Activated naive CD4-positive, alpha-beta T cell treated with anti-CD3 and anti-CD28 coated beads, Interleukin-2, amount 10 ng/mL, durations not matched to agents 7 days and 5 days (primary cell): Measurements from ENCODE around the gene SCAANT1.

Experiments
- CTCF ChIA-PET: fragments of 350-600 bp; sonication (Branson Sonifier 250); formaldehyde crosslinking; loops from one replicate; lab custom pipeline; 2021; ENCODE audit warnings: antibody characterized with exemption; lab: Charles Lee
- DNase-seq: peaks from one replicate; pipeline ENCODE4 v3.0.0-alpha.2; 2020
- H3K27ac Mint-ChIP-seq: one replicate; pipeline ENCODE4 v1.8.0; 2021; ENCODE audit warnings: mild to moderate bottlenecking, moderate library complexity, mixed read lengths
- H3K27me3 Mint-ChIP-seq: one replicate; pipeline ENCODE4 v1.8.0; 2021; ENCODE audit warnings: mild to moderate bottlenecking, mixed read lengths
- H3K36me3 Mint-ChIP-seq: one replicate; pipeline ENCODE4 v1.8.0; 2021; ENCODE audit warnings: mixed read lengths
- H3K4me1 Mint-ChIP-seq: one replicate; pipeline ENCODE4 v1.8.0; 2021; ENCODE audit warnings: mixed read lengths
- H3K4me3 Mint-ChIP-seq: one replicate; pipeline ENCODE4 v1.8.0; 2021; ENCODE audit warnings: mild to moderate bottlenecking, moderate library complexity, mixed read lengths
- H3K9me3 Mint-ChIP-seq: one replicate; pipeline ENCODE4 v1.8.0; 2021; ENCODE audit warnings: mixed read lengths

The SCAANT1 gene

DNA sequence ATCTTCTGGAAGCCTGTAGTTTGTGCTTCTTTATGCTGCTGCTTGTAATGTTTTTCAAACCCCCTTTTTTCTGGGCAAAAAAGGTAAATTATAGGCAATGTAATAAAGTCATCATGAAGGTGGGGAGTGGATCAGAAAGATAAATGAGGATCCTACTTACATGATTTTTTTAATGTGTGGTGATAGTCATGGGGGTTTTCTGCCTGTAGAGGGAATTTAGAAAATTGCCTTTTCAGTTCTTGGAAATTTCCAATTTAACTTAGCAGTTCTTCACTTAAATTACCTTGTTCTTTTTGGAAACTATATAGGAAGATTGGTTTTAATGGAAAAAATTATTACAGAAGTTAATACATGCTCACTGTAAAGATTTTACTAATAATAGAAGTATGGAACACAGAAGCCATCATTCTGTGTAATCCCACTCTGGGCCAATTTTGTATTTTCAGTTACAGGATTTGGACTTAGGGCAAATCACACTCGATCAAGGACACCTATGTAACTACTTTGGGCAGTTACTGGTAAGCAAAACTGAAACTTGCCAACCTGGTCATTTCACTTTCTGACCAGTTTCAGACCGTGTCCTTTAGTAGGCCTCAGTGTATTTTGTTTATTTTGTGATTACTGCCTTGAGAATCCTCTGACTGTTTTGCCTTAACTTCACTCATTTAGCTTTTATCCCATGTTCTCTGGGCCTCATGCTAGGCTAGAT, 10.5 kb upstream of the SCAANT1 start:
- Mint-ChIP-seq H3K27me3 (no peaks in the 10 kb centered on the region), H3K36me3 (peaks cover 70% of the 10 kb centered on the region), H3K4me3 (no peak overlapping the region), H3K4me1 (peaks cover 7% of the 10 kb centered on the region), H3K27ac (no peak overlapping the region), H3K9me3 (no peaks in the 10 kb centered on the region)
- DNase-seq, result no peak
- CTCF ChIA-PET, result no interaction called here

DNA sequence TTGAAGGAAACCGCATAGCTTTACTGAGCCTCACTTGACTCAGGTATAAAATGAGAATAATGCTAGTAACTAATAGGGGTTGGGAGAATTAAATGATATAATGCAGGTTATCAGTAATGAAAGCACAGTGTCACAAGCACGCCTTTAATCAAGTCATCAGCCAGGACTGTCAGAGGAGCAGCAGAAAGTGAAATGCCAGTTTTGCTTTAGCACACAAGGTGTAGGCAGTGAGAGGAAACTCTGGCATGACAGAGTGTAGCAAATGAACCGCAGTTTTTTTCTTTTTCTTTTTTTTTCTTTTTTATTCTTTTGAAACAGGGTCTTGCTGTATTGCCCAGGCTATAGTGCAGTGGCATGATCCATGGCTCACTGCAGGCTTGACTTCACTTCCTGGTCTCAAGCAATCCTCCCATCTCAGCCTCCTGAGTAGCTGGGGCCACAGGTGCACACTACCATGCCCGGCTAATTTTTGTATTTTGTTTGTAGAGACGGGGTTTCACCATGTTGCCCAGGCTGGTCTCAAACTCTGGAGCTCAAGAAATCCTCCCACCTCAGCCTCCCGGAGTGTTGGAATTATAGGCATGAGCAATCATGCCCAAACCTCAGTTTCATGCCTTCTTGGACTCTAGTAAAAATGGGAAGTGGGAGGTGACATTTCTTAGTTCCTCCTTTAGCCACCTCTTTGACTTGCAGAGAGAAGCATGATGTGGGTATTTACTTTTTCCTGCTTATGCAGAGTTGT, 9.7 kb upstream of the SCAANT1 start:
- Mint-ChIP-seq H3K27ac (no peak overlapping the region), H3K4me3 (no peak overlapping the region), H3K27me3 (no peaks in the 10 kb centered on the region), H3K4me1 (peaks cover 7% of the 10 kb centered on the region), H3K36me3 (peaks cover 71% of the 10 kb centered on the region), H3K9me3 (no peaks in the 10 kb centered on the region)
- no peak for DNase-seq
- CTCF ChIA-PET, result no interaction called here

DNA sequence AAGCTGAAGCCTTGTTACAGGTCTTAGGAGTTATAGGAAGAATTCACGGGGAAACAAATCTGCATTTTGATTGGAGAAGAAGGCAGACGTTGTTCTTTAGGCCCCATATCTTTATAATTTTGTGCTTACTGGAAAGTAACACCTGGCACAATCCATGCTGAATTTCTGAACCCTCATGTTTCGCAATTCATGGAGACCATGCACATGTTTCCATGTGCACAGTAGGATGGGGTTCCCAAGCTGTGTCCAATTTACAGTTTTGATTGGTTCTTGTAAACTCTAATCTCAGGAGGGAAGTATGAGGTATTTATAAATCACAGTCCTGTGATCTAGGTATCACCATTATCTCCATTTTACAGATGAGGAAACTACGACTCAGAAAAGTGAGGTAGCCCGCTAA, 7.8 kb upstream of the SCAANT1 start:
- DNase-seq, result no peak
- H3K36me3 Mint-ChIP-seq, result peaks cover 70% of the 10 kb centered on the region
- no peaks in the 10 kb centered on the region for H3K9me3 Mint-ChIP-seq
- no peak overlapping the region for H3K4me3 Mint-ChIP-seq
- H3K27ac Mint-ChIP-seq, result no peak overlapping the region
- no peaks in the 10 kb centered on the region for H3K27me3 Mint-ChIP-seq
- H3K4me1 Mint-ChIP-seq, result peaks cover 11% of the 10 kb centered on the region
- CTCF ChIA-PET, result no interaction called here

DNA sequence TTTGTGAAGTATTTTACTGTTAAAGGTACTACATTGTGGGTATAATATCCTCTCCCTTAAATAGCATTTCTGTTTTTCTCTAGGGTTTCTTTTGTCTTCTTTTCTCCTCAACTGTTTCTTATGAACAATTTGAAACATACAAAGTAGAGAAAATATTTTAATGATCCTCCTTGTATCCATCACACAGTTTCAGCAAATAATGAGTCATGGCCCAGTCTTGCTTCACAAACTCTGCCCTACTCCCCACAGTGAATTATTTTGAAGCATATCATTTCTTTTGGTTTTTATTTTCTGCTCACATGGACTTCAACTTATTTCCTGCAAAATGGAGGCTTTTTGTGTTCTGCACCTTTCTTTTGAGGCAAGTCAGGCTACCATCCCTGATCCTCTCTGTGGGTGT, 6.1 kb upstream of the SCAANT1 start:
- no peaks in the 10 kb centered on the region for H3K27me3 Mint-ChIP-seq

DNA sequence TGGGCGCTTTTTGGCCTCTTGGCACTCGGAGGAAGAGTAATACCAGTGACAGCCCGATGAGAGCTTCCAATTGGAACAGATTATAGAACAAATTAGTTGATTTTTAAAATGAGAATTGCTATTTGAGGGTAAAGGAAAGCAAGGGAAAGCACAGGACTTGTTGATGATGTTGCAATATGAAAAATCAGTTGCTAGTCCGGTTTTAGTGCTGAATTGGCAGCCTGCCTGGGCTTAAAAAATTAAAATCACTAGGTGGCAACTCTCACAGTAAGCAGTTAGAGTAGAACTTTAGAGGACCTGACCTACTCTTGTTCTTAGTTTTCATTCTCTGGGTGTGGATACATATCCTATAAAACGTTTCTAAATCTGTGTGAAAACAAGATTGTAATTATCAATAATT, 2.1 kb upstream of the SCAANT1 start:
- Mint-ChIP-seq H3K4me1 (peaks cover 48% of the 10 kb centered on the region), H3K9me3 (no peaks in the 10 kb centered on the region), H3K36me3 (peaks cover 48% of the 10 kb centered on the region), H3K4me3 (peak overlapping the region; percentile 91), H3K27me3 (no peaks in the 10 kb centered on the region), H3K27ac (peak overlapping the region; percentile 65)
- no peak for DNase-seq
- CTCF ChIA-PET, result interaction anchor here (2.6 kb wide), 1 partner anchor 14 kb away, joined by 7 read pairs; no protein-coding TSS in a partner anchor

More for the DNA sequence above, 6.1 kb upstream of the SCAANT1 start:
- CTCF ChIA-PET, result no interaction called here
- DNase-seq, result no peak
- H3K4me3 Mint-ChIP-seq, result no peak overlapping the region
- peaks cover 28% of the 10 kb centered on the region for H3K4me1 Mint-ChIP-seq
- peaks cover 66% of the 10 kb centered on the region for H3K36me3 Mint-ChIP-seq
- H3K9me3 Mint-ChIP-seq, result no peaks in the 10 kb centered on the region
- H3K27ac Mint-ChIP-seq, result peak overlapping the region; percentile 11

DNA sequence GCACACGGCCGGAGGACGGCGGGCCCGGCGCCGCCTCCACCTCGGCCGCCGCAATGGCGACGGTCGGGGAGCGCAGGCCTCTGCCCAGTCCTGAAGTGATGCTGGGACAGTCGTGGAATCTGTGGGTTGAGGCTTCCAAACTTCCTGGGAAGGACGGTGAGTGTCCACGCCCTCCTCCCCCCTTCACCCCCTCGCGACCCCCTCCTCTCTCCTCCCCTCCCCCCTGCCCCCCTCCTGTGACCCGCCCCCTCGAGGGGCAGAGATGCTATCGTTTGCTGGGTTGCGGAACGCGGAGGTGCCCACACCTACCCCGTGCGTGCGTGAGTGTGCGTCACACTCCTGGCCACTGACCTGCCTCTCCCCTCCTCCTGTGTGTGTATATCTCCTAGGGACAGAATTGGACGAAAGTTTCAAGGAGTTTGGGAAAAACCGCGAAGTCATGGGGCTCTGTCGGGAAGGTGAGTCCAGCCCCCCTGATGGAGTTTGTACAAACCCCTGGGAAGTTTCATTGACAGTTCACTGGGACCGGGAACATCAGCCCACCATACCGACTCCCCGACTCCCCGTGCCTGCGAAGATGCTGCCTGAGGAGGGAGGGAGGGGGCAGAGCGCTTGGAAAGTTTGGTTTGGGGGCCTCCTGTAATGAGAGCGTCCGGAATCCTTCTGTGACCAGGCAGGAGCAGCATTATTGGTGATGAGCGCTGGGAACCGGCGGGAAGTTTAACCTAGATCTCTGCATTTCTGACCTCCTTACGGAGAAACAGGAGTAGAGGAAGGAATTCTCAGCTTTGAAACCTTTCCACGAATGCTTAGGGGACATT, 795 bp upstream of the SCAANT1 start:
- H3K36me3 Mint-ChIP-seq, result peaks cover 36% of the 10 kb centered on the region
- peak; percentile 64 for DNase-seq
- H3K27ac Mint-ChIP-seq, result peak overlapping the region; percentile 93
- peak overlapping the region; percentile 91 for H3K4me3 Mint-ChIP-seq
- H3K4me1 Mint-ChIP-seq, result peaks cover 48% of the 10 kb centered on the region
- CTCF ChIA-PET, result no interaction called here
- H3K27me3 Mint-ChIP-seq, result no peaks in the 10 kb centered on the region
- H3K9me3 Mint-ChIP-seq, result no peaks in the 10 kb centered on the region

DNA sequence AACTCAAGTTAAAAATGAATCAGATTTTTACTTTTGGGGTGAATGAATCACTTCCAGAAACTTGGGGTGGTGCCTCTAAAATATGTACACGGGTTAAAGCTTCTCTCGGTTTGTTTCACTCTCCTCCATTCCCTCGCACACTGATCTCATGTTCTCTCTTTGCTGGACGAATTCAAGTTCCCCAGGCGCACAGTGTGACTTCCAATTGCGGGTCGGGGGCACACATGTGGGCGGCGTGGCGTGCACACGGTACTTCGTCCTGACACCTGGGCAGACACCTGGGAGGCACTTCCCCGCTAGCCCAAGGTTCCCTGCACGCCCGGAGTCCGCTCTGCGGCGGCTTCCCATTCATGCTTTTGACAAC, 692 bp downstream of the SCAANT1 start:
- no peaks in the 10 kb centered on the region for H3K27me3 Mint-ChIP-seq
- H3K27ac Mint-ChIP-seq, result peak overlapping the region; percentile 97
- peaks cover 47% of the 10 kb centered on the region for H3K4me1 Mint-ChIP-seq
- H3K4me3 Mint-ChIP-seq, result peak overlapping the region; percentile 78
- no peak for DNase-seq
- CTCF ChIA-PET, result no interaction called here
- H3K36me3 Mint-ChIP-seq, result peaks cover 25% of the 10 kb centered on the region
- no peaks in the 10 kb centered on the region for H3K9me3 Mint-ChIP-seq

DNA sequence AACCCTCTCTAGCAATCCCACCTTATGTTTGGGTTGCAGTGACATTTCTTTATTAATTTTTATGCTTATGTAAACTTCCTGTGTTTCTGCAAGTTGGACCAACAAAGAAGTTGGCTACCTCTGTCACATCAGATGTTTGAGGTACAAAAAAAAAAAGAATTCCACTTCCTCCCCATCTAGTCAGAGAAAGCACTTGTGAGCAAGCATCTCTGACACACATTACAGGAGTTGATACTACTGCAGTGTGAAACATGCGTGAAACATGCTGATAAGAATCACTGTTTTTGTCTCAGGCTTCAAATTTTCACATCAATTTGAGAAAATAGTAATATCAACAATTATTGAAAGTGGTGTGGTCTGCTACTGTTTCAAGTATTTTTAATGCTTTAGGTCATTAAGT, 1.3 kb downstream of the SCAANT1 start:
- Mint-ChIP-seq H3K9me3 (no peaks in the 10 kb centered on the region), H3K4me1 (peaks cover 45% of the 10 kb centered on the region), H3K27ac (peak overlapping the region; percentile 97), H3K36me3 (peaks cover 22% of the 10 kb centered on the region), H3K4me3 (peak overlapping the region; percentile 78), H3K27me3 (no peaks in the 10 kb centered on the region)
- no peak for DNase-seq
- CTCF ChIA-PET, result no interaction called here

DNA sequence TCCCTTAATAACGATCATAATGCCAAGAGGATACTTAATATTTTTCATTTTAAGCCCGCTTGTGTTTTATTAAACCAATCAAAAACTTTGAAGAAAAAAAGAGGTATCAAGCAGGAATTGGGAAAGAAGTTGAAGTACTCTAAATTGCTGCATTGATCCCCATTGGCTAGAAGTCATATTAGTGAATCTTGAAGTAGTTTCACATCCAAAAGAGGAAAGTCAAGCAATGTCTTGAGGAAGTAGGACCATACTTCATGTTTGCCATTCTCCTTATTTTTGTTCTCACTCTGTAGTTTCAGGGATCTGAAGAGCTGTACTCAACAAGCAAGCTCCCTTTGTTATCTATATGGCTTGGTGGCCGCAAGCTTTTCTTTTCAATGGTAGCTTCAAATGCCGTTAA, 2.2 kb downstream of the SCAANT1 start:
- Mint-ChIP-seq H3K9me3 (no peaks in the 10 kb centered on the region), H3K36me3 (peaks cover 17% of the 10 kb centered on the region), H3K4me1 (peaks cover 42% of the 10 kb centered on the region), H3K27ac (peak overlapping the region; percentile 49), H3K4me3 (no peak overlapping the region), H3K27me3 (no peaks in the 10 kb centered on the region)
- no peak for DNase-seq
- CTCF ChIA-PET, result no interaction called here

DNA sequence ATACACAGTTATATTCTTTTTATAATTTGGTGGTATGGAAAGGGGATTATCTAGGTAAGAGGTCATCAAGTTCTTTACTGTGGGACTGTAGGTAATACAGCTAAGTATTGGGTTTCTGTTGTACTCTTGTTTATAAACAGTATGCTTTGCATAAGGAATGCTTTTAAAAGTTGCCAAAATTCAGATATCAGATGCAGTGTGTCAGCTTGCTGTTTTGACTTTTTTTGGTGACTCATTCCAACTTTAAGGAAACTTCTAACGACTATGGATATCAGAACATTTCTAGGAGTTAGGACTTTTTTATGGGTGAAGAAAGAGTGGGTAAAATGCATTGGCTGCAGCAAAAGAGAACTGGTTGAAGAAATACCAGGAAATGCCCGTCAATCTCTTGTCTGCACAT, 2.8 kb downstream of the SCAANT1 start:
- Mint-ChIP-seq H3K27me3 (no peaks in the 10 kb centered on the region), H3K9me3 (no peaks in the 10 kb centered on the region), H3K27ac (no peak overlapping the region), H3K4me3 (no peak overlapping the region), H3K36me3 (peaks cover 16% of the 10 kb centered on the region), H3K4me1 (peaks cover 39% of the 10 kb centered on the region)
- CTCF ChIA-PET, result no interaction called here
- no peak for DNase-seq

DNA sequence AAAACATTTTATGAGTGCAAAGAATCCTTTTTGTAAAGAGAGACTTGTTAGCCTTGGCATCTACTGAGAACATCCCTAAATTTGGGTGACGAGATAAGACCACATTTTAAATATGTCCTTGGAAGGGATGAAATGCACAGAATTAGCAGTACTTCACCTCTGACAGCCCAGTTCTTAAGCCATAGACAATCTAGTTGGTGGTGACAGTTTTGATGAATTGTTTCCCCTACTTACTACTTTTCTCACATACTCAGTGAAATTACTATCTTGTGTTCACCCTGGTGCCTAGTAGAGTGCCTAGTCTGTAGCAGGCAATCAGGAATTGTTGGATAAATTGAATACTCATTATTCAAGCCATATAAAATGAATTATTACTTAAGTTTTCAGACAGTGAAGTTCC, 3.4 kb downstream of the SCAANT1 start:
- H3K9me3 Mint-ChIP-seq, result no peaks in the 10 kb centered on the region
- H3K27me3 Mint-ChIP-seq, result no peaks in the 10 kb centered on the region
- no peak overlapping the region for H3K27ac Mint-ChIP-seq
- CTCF ChIA-PET, result no interaction called here
- peaks cover 32% of the 10 kb centered on the region for H3K4me1 Mint-ChIP-seq
- H3K4me3 Mint-ChIP-seq, result no peak overlapping the region
- no peak for DNase-seq
- peaks cover 14% of the 10 kb centered on the region for H3K36me3 Mint-ChIP-seq

DNA sequence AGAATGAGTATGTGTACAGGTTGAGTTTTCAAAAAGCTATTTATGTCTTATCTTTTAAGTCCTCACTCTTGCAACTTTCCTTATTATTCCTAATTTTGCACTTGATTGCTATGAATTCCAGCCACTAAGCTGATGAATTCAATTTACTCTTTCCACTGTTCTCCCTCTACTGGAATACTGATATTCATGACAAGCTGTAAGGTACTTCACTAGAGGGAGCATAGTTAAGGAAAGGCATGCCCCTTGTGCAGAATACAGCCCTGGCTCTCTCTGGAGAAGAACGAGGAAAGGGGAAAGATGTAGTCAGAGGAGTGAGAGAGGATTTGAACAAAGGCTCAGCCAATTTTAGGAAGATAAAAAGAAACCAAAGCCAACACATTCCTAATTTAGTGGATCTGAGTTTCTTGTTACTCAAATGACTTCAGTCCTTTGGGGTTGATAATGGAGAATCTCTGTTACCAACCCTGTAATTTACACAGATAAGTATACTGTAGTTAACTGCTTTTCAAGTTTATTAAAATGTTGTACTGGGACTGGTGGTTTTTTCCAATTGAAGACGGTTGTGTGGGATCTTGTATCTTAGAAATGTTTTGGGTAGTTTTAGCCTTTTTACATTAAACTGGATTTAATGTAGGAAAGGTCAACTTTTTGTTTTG, 4.0 kb downstream of the SCAANT1 start:
- Mint-ChIP-seq H3K4me1 (peaks cover 27% of the 10 kb centered on the region), H3K27me3 (no peaks in the 10 kb centered on the region), H3K9me3 (no peaks in the 10 kb centered on the region), H3K36me3 (peaks cover 10% of the 10 kb centered on the region), H3K27ac (no peak overlapping the region), H3K4me3 (no peak overlapping the region)
- no peak for DNase-seq
- CTCF ChIA-PET, result no interaction called here

DNA sequence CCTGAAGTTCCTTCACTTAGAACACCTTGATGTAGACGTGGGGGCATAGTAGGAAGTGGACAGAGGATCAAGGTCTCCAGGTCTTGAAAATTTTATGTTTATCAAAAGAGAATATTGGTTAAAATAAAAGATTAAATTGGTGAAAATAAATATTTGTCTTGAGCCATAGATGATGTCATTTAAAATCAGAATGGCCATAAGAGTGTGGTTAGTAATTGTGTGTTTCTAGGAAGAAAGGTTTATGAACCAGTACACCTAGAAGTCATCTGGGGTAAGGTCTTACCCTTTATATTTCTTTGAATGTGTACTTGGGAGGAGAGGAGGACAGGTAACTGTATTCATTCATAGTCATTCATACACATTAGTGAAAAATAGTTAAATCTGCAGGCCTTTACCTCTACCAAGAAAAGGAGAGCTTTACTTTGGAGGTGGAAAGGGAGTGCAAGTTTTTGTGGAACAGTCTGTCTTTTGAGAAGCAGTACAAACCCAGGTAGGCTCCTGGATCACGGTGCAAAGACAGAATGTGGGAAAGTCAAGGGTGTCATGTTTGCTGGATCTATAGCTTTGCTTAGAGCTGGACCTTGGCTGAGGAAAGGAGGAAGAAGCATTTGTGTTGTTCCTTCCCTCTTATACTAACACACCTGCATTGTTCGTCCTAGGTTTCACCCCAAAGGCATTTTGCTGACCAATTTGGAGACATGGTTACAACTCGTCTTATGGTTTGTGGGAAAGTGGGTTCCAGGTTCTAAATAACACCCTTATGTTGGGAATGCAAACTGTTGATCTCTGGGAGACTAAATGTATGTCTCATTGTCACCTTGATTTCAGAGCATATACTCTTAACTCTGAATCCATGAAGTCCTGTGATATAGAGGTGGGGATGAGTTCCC, 6.2 kb downstream of the SCAANT1 start:
- CTCF ChIA-PET, result no interaction called here
- Mint-ChIP-seq H3K27ac (no peak overlapping the region), H3K4me3 (no peak overlapping the region), H3K9me3 (no peaks in the 10 kb centered on the region), H3K4me1 (peaks cover 16% of the 10 kb centered on the region), H3K27me3 (no peaks in the 10 kb centered on the region), H3K36me3 (peaks cover 18% of the 10 kb centered on the region)
- DNase-seq, result no peak
